ENCODE results near the gene CUL4A.

CUL4A gene

GRCh38 chr13:113220877-113221276 is 11.5 kb downstream of the CUL4A start:
- Histone ChIP-seq H4K20me1 (ENCODE audit: insufficient read depth, low read length, poor library complexity, severe bottlenecking) (peaks cover 35% of the 10 kb centered on the region), H3F3A (ENCODE audit: low read depth) (no peaks in the 10 kb centered on the region)

GRCh38 chr13:113223070-113223469 is 13.7 kb downstream of the CUL4A start:
- no peak overlapping the region for H3K4me3 ChIP-seq (ENCODE audit: low read length, poor library complexity, severe bottlenecking)
- TF ChIP-seq CTCF (conservative IDR thresholded peaks at IDR 0.05; ENCODE audit: low read length) (no peak), EZH2phosphoT487 (IDR thresholded peaks at IDR 0.05; ENCODE audit: borderline replicate concordance) (no peak)
- H3K27me3 ChIP-seq (ENCODE audit: insufficient read depth, low read length, poor library complexity, severe bottlenecking), result no peaks in the 10 kb centered on the region
- peaks cover 87% of the 10 kb centered on the region for H3K36me3 ChIP-seq (ENCODE audit: insufficient read depth, low read length)
- no peaks in the 10 kb centered on the region for H3K9me2 ChIP-seq (replicated peaks; ENCODE audit: low read depth, low read length)
- H2AFZ ChIP-seq (ENCODE audit: low read length), result no peak overlapping the region
- H3K4me2 ChIP-seq (ENCODE audit: low read depth, low read length, poor library complexity, severe bottlenecking), result no peak overlapping the region
- no peak overlapping the region for H3K9ac ChIP-seq (ENCODE audit: low read depth, low read length, poor library complexity, severe bottlenecking)
- no peaks in the 10 kb centered on the region for H3F3A ChIP-seq (ENCODE audit: low read depth)
- H3K79me2 ChIP-seq (ENCODE audit: insufficient read depth, low read length), result peaks cover 35% of the 10 kb centered on the region; the same call in 1 of the 2 replicates
- H3K4me1 ChIP-seq (ENCODE audit: insufficient read depth, low read length, poor library complexity, severe bottlenecking), result no peaks in the 10 kb centered on the region
- peaks cover 17% of the 10 kb centered on the region for H4K20me1 ChIP-seq (ENCODE audit: insufficient read depth, low read length, poor library complexity, severe bottlenecking)
- no peaks in the 10 kb centered on the region for H3K9me3 ChIP-seq (ENCODE audit: insufficient read depth, low read depth, low read length)

More at GRCh38 chr13:113220877-113221276, 11.5 kb downstream of the CUL4A start:
- H3K4me2 ChIP-seq (ENCODE audit: low read depth, low read length, poor library complexity, severe bottlenecking), result no peak overlapping the region
- TF ChIP-seq EZH2phosphoT487 (IDR thresholded peaks at IDR 0.05; ENCODE audit: borderline replicate concordance) (no peak), CTCF (conservative IDR thresholded peaks at IDR 0.05; ENCODE audit: low read length) (peak; percentile 45; the same call in 1 of the 2 replicates)
- peaks cover 9% of the 10 kb centered on the region for H3K4me1 ChIP-seq (ENCODE audit: insufficient read depth, low read length, poor library complexity, severe bottlenecking)
- no peaks in the 10 kb centered on the region for H3K9me3 ChIP-seq (ENCODE audit: insufficient read depth, low read depth, low read length)
- H3K4me3 ChIP-seq (ENCODE audit: low read length, poor library complexity, severe bottlenecking), result no peak overlapping the region
- H3K79me2 ChIP-seq (ENCODE audit: insufficient read depth, low read length), result peaks cover 57% of the 10 kb centered on the region
- peaks cover 68% of the 10 kb centered on the region for H3K36me3 ChIP-seq (ENCODE audit: insufficient read depth, low read length)
- no peak overlapping the region for H2AFZ ChIP-seq (ENCODE audit: low read length)
- no peaks in the 10 kb centered on the region for H3K9me2 ChIP-seq (replicated peaks; ENCODE audit: low read depth, low read length)
- no peaks in the 10 kb centered on the region for H3K27me3 ChIP-seq (ENCODE audit: insufficient read depth, low read length, poor library complexity, severe bottlenecking)
- no peak overlapping the region for H3K9ac ChIP-seq (ENCODE audit: low read depth, low read length, poor library complexity, severe bottlenecking)

- Histone ChIP-seq H3K9me2 (replicated peaks; ENCODE audit: low read depth, low read length) (no peaks in the 10 kb centered on the region), H3K9me3 (ENCODE audit: insufficient read depth, low read depth, low read length) (no peaks in the 10 kb centered on the region), H2AFZ (ENCODE audit: low read length) (no peak overlapping the region), H3K36me3 (ENCODE audit: insufficient read depth, low read length) (peaks cover 87% of the 10 kb centered on the region), H3K4me2 (ENCODE audit: low read depth, low read length, poor library complexity, severe bottlenecking) (no peak overlapping the region), H3K79me2 (ENCODE audit: insufficient read depth, low read length) (peaks cover 21% of the 10 kb centered on the region; the same call in 1 of the 2 replicates), H4K20me1 (ENCODE audit: insufficient read depth, low read length, poor library complexity, severe bottlenecking) (peaks cover 5% of the 10 kb centered on the region), H3F3A (ENCODE audit: low read depth) (no peaks in the 10 kb centered on the region), H3K4me3 (ENCODE audit: low read length, poor library complexity, severe bottlenecking) (no peak overlapping the region), H3K27me3 (ENCODE audit: insufficient read depth, low read length, poor library complexity, severe bottlenecking) (no peaks in the 10 kb centered on the region), H3K4me1 (ENCODE audit: insufficient read depth, low read length, poor library complexity, severe bottlenecking) (no peaks in the 10 kb centered on the region), H3K9ac (ENCODE audit: low read depth, low read length, poor library complexity, severe bottlenecking) (no peak overlapping the region)
- TF ChIP-seq CTCF (conservative IDR thresholded peaks at IDR 0.05; ENCODE audit: low read length) (no peak), EZH2phosphoT487 (IDR thresholded peaks at IDR 0.05; ENCODE audit: borderline replicate concordance) (no peak)
These were observed 15.1 kb downstream of the CUL4A start for GRCh38 chr13:113224486-113224885.
